Iris pigment epithelial cell (primary cell): ENCODE results near the gene ANK3.

Source experiments
- DNase-seq: peaks from one replicate; pipeline ENCODE4 v3.0.0-alpha.2; 2011; ENCODE audit warnings: low read depth

ANK3 gene

GRCh38 chr10:60376221-60377041 lies 13.2 kb downstream of the ANK3 start:
- DNase-seq: no peak

GRCh38 chr10:60375293-60376004 lies 14.2 kb downstream of the ANK3 start:
- DNase-seq: no peak

GRCh38 chr10:60374836-60375235 lies 14.8 kb downstream of the ANK3 start:
- no peak for DNase-seq

GRCh38 chr10:60372436-60372835 lies 17.2 kb downstream of the ANK3 start:
- DNase-seq: no peak

- DNase-seq: no peak
These were observed 20.1 kb downstream of the ANK3 start for GRCh38 chr10:60369547-60369930.

- DNase-seq: no peak
These were observed 20.7 kb downstream of the ANK3 start for GRCh38 chr10:60368875-60369546.

GRCh38 chr10:60367901-60368300 lies 21.8 kb downstream of the ANK3 start:
- no peak for DNase-seq

GRCh38 chr10:60367431-60367830 lies 22.2 kb downstream of the ANK3 start:
- DNase-seq: no peak

- DNase-seq: no peak
These were observed 22.7 kb downstream of the ANK3 start for GRCh38 chr10:60367024-60367423.

GRCh38 chr10:60363187-60363586 lies 26.5 kb downstream of the ANK3 start:
- no peak for DNase-seq

GRCh38 chr10:60362461-60362860 lies 27.2 kb downstream of the ANK3 start:
- DNase-seq: no peak

- DNase-seq: no peak
These were observed 30.6 kb downstream of the ANK3 start for GRCh38 chr10:60359066-60359465.

- no peak for DNase-seq
These were observed 31.4 kb downstream of the ANK3 start for GRCh38 chr10:60358282-60358681.

GRCh38 chr10:60353519-60354258 lies 36.0 kb downstream of the ANK3 start:
- no peak for DNase-seq

GRCh38 chr10:60352105-60352504 lies 37.6 kb downstream of the ANK3 start:
- DNase-seq: no peak

GRCh38 chr10:60351191-60351853 lies 38.4 kb downstream of the ANK3 start:
- no peak for DNase-seq

GRCh38 chr10:60350400-60350799 lies 39.3 kb downstream of the ANK3 start:
- peak; percentile 45 for DNase-seq

- DNase-seq: no peak
These were observed 40.2 kb downstream of the ANK3 start for GRCh38 chr10:60349426-60349825.

GRCh38 chr10:60348982-60349381 lies 40.7 kb downstream of the ANK3 start:
- peak; percentile 79 for DNase-seq

GRCh38 chr10:60347270-60347669 lies 42.4 kb downstream of the ANK3 start:
- DNase-seq: no peak

- DNase-seq: peak; percentile 14
These were observed 43.0 kb downstream of the ANK3 start for GRCh38 chr10:60346661-60347060.

- DNase-seq: no peak
These were observed 46.4 kb downstream of the ANK3 start for GRCh38 chr10:60343254-60343653.
